IPS-15b (cell line): ENCODE data around the gene IPO11.

Experiments
- H3K27me3 ChIP-seq: one replicate; pipeline ENCODE4 v1.6.1; 2013; ENCODE audit warnings: low read length; ENCODE audit not compliant: control insufficient read depth, insufficient read depth
- H3K36me3 ChIP-seq: one replicate; pipeline ENCODE4 v1.6.1; 2013; ENCODE audit warnings: low read length; ENCODE audit not compliant: control insufficient read depth, insufficient read depth
- H3K4me1 ChIP-seq: one replicate; pipeline ENCODE4 v1.6.1; 2013; ENCODE audit warnings: mild to moderate bottlenecking, low read length; ENCODE audit not compliant: control insufficient read depth, insufficient read depth
- H3K4me3 ChIP-seq: one replicate; pipeline ENCODE4 v1.5.1; 2013; ENCODE audit warnings: low read depth, low read length
- H3K9ac ChIP-seq: one replicate; pipeline ENCODE4 v1.6.1; 2013; ENCODE audit warnings: low read depth, mild to moderate bottlenecking, low read length
- H3K9me3 ChIP-seq: one replicate; pipeline ENCODE4 v1.6.1; 2013; ENCODE audit warnings: mild to moderate bottlenecking, low read length; ENCODE audit not compliant: control insufficient read depth, insufficient read depth

The IPO11 gene

GRCh38 chr5:62576570-62577170 is 164.1 kb downstream of the IPO11 start:
- Histone ChIP-seq H3K9me3 (no peaks in the 10 kb centered on the region), H3K4me3 (no peak overlapping the region), H3K36me3 (no peaks in the 10 kb centered on the region), H3K4me1 (no peaks in the 10 kb centered on the region), H3K9ac (no peak overlapping the region), H3K27me3 (no peaks in the 10 kb centered on the region)

GRCh38 chr5:62577488-62577887 is 164.9 kb downstream of the IPO11 start:
- no peak overlapping the region for H3K9ac ChIP-seq
- H3K4me3 ChIP-seq: no peak overlapping the region
- no peaks in the 10 kb centered on the region for H3K9me3 ChIP-seq
- H3K36me3 ChIP-seq: no peaks in the 10 kb centered on the region
- no peaks in the 10 kb centered on the region for H3K27me3 ChIP-seq
- H3K4me1 ChIP-seq: no peaks in the 10 kb centered on the region

GRCh38 chr5:62578540-62578939 is 166.0 kb downstream of the IPO11 start, which contains the start of gene LRRC70:
LRRC70 (plus strand) TSS chr5:62578819; CDS start chr5:62579439, 620 bp downstream.
- no peaks in the 10 kb centered on the region for H3K4me1 ChIP-seq
- no peaks in the 10 kb centered on the region for H3K27me3 ChIP-seq
- no peaks in the 10 kb centered on the region for H3K9me3 ChIP-seq
- H3K4me3 ChIP-seq: no peak within 1 kb of the TSS
- no peak within 1 kb of the TSS for H3K9ac ChIP-seq
- H3K36me3 ChIP-seq: no peaks in the 10 kb centered on the region

DNA sequence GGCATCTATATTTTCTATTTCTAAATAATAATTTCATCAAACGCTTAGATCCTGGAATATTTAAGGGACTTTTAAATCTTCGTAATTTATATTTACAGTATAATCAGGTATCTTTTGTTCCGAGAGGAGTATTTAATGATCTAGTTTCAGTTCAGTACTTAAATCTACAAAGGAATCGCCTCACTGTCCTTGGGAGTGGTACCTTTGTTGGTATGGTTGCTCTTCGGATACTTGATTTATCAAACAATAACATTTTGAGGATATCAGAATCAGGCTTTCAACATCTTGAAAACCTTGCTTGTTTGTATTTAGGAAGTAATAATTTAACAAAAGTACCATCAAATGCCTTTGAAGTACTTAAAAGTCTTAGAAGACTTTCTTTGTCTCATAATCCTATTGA is 167.2 kb downstream of the IPO11 start:
- Histone ChIP-seq H3K4me3 (no peak overlapping the region), H3K36me3 (no peaks in the 10 kb centered on the region), H3K27me3 (no peaks in the 10 kb centered on the region), H3K4me1 (no peaks in the 10 kb centered on the region), H3K9me3 (no peaks in the 10 kb centered on the region), H3K9ac (no peak overlapping the region)

GRCh38 chr5:62581836-62582597 is 169.5 kb downstream of the IPO11 start:
- Histone ChIP-seq H3K4me3 (no peak overlapping the region), H3K27me3 (no peaks in the 10 kb centered on the region), H3K9me3 (no peaks in the 10 kb centered on the region), H3K36me3 (no peaks in the 10 kb centered on the region), H3K9ac (no peak overlapping the region), H3K4me1 (no peaks in the 10 kb centered on the region)

- Histone ChIP-seq H3K36me3 (no peaks in the 10 kb centered on the region), H3K27me3 (no peaks in the 10 kb centered on the region), H3K9ac (no peak overlapping the region)
These were observed 171.8 kb downstream of the IPO11 start for GRCh38 chr5:62584391-62584790.

GRCh38 chr5:62585306-62585705 is 172.7 kb downstream of the IPO11 start:
- H3K9ac ChIP-seq: no peak overlapping the region
- H3K4me1 ChIP-seq: no peaks in the 10 kb centered on the region
- no peaks in the 10 kb centered on the region for H3K9me3 ChIP-seq

More at GRCh38 chr5:62584391-62584790, 171.8 kb downstream of the IPO11 start:
- Histone ChIP-seq H3K4me1 (no peaks in the 10 kb centered on the region), H3K4me3 (no peak overlapping the region), H3K9me3 (no peaks in the 10 kb centered on the region)

GRCh38 chr5:62585751-62586150 is 173.2 kb downstream of the IPO11 start:
- no peak overlapping the region for H3K9ac ChIP-seq
- no peak overlapping the region for H3K4me3 ChIP-seq
- H3K36me3 ChIP-seq: no peaks in the 10 kb centered on the region
- H3K9me3 ChIP-seq: no peaks in the 10 kb centered on the region
- no peaks in the 10 kb centered on the region for H3K27me3 ChIP-seq
- no peaks in the 10 kb centered on the region for H3K4me1 ChIP-seq

More at GRCh38 chr5:62585306-62585705, 172.7 kb downstream of the IPO11 start:
- Histone ChIP-seq H3K4me3 (no peak overlapping the region), H3K27me3 (no peaks in the 10 kb centered on the region), H3K36me3 (no peaks in the 10 kb centered on the region)

GRCh38 chr5:62587737-62588136 is 175.2 kb downstream of the IPO11 start:
- no peak overlapping the region for H3K9ac ChIP-seq
- no peaks in the 10 kb centered on the region for H3K27me3 ChIP-seq
- H3K4me3 ChIP-seq: no peak overlapping the region
- H3K9me3 ChIP-seq: no peaks in the 10 kb centered on the region
- H3K36me3 ChIP-seq: peaks cover 5% of the 10 kb centered on the region
- no peaks in the 10 kb centered on the region for H3K4me1 ChIP-seq

GRCh38 chr5:62588668-62589067 is 176.1 kb downstream of the IPO11 start:
- H3K27me3 ChIP-seq: no peaks in the 10 kb centered on the region
- H3K4me1 ChIP-seq: no peaks in the 10 kb centered on the region
- H3K9ac ChIP-seq: no peak overlapping the region
- H3K36me3 ChIP-seq: peaks cover 5% of the 10 kb centered on the region
- H3K4me3 ChIP-seq: no peak overlapping the region
- no peaks in the 10 kb centered on the region for H3K9me3 ChIP-seq

DNA sequence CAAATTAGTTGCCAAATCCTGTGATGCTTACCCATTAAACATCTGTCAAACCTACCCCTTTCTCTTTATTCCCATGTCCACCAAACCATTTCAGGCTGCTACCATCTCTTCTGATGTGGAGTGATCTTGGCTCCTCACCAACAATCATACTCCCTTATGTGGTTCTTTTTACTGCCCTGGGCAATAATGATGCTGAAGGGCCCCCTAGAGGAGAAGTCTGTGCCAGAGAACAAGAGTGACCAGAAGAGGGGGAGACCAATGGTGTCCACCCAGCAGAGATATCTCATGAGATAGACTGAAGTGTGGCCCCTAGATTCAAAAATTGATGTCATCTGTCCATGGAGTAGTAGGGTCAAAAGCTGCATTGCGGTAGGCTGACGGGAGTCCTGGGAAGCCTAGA is 176.9 kb downstream of the IPO11 start:
- no peaks in the 10 kb centered on the region for H3K27me3 ChIP-seq
- H3K36me3 ChIP-seq: peaks cover 5% of the 10 kb centered on the region
- no peak overlapping the region for H3K9ac ChIP-seq
- H3K4me3 ChIP-seq: no peak overlapping the region
- peaks cover 5% of the 10 kb centered on the region for H3K4me1 ChIP-seq
- no peaks in the 10 kb centered on the region for H3K9me3 ChIP-seq

- no peaks in the 10 kb centered on the region for H3K9me3 ChIP-seq
- no peak overlapping the region for H3K9ac ChIP-seq
- peaks cover 5% of the 10 kb centered on the region for H3K36me3 ChIP-seq
- H3K27me3 ChIP-seq: no peaks in the 10 kb centered on the region
- no peak overlapping the region for H3K4me3 ChIP-seq
- H3K4me1 ChIP-seq: peaks cover 10% of the 10 kb centered on the region
These were observed 177.8 kb downstream of the IPO11 start for GRCh38 chr5:62590387-62590786.
